SU-DHL-6 (cell line): ENCODE measurements around the gene ZNF330.

Source experiments
- H2AFZ ChIP-seq: fragments of 200-600 bp; sonication (generic); 2 replicates; pipeline ENCODE4 v1.6.1; 2014; ENCODE audit warnings: low read depth, mild to moderate bottlenecking, moderate library complexity, mixed read lengths, antibody characterized with exemption, low read length; ENCODE audit not compliant: severe bottlenecking
- H3F3A ChIP-seq: fragments of 200-600 bp; shearing (Covaris generic); 2 replicates; pipeline ENCODE4 v1.6.0; 2016; ENCODE audit warnings: antibody characterized with exemption, mild to moderate bottlenecking; ENCODE audit not compliant: insufficient read depth
- H3K27ac ChIP-seq: fragments of 200-600 bp; sonication (generic); 2 replicates; pipeline ENCODE4 v1.5.1; 2016; ENCODE audit warnings: low read depth, mild to moderate bottlenecking, low read length, moderate library complexity, mixed read lengths
- H3K27me3 ChIP-seq: fragments of 200-600 bp; sonication (generic), shearing (Covaris generic); 2 replicates; pipeline ENCODE4 v1.6.0; 2014; ENCODE audit warnings: mild to moderate bottlenecking, low read length
- H3K36me3 ChIP-seq: fragments of 200-600 bp; sonication (generic); 2 replicates; pipeline ENCODE4 v1.6.1; 2014; ENCODE audit warnings: mild to moderate bottlenecking, low read length, mixed read lengths
- H3K4me2 ChIP-seq: fragments of 300-600, 200-600 bp; shearing (Covaris generic), sonication (generic); 2 replicates; pipeline ENCODE4 v1.6.0; 2014; ENCODE audit warnings: low read length, low read depth, mild to moderate bottlenecking; ENCODE audit not compliant: poor library complexity, severe bottlenecking
- H3K4me3 ChIP-seq: fragments of 200-600 bp; sonication (generic); 2 replicates; pipeline ENCODE4 v1.5.1; 2014; ENCODE audit warnings: antibody characterized with exemption, low read length, mild to moderate bottlenecking, mixed read lengths; ENCODE audit not compliant: insufficient read depth, poor library complexity, severe bottlenecking
- H3K79me2 ChIP-seq: fragments of 200-600 bp; sonication (generic); 2 replicates; pipeline ENCODE4 v1.6.1; 2014; ENCODE audit warnings: mild to moderate bottlenecking, low read length, moderate library complexity; ENCODE audit not compliant: insufficient read depth
- H3K9ac ChIP-seq: fragments of 200-600 bp; sonication (generic); 2 replicates; pipeline ENCODE4 v1.7.0; 2014; ENCODE audit warnings: mild to moderate bottlenecking, low read length
- H3K9me2 ChIP-seq: fragments of 200-600 bp; sonication (generic); replicated peaks from 2 replicates; pipeline ENCODE4 v1.6.1; 2014; ENCODE audit warnings: low read length; ENCODE audit not compliant: insufficient read depth
- H3K9me3 ChIP-seq: fragments of 200-600 bp; sonication (generic); 2 replicates; pipeline ENCODE4 v1.6.1; 2014; ENCODE audit warnings: low read length, mixed read lengths; ENCODE audit not compliant: insufficient read depth
- H4K20me1 ChIP-seq: fragments of 200-600 bp; sonication (generic); 2 replicates; pipeline ENCODE4 v1.6.1; 2014; ENCODE audit warnings: low read depth, mild to moderate bottlenecking, antibody characterized with exemption, low read length, moderate library complexity, mixed read lengths
- CTCF ChIP-seq: fragments of 200-600 bp; sonication (generic); IDR thresholded peaks from one replicate; pipeline ENCODE4 v1.5.1; 2017; ENCODE audit warnings: antibody characterized with exemption, mild to moderate bottlenecking, low read length, moderate library complexity; ENCODE audit not compliant: insufficient read depth, poor library complexity, severe bottlenecking
- EZH2phosphoT487 ChIP-seq: fragments of 200-600 bp; sonication (generic), shearing (Covaris generic); conservative IDR thresholded peaks from 2 replicates; pipeline ENCODE4 v1.6.1; 2018; ENCODE audit warnings: mild to moderate bottlenecking, antibody characterized with exemption, low read length, moderate library complexity, mixed read lengths

Gene ZNF330

DNA sequence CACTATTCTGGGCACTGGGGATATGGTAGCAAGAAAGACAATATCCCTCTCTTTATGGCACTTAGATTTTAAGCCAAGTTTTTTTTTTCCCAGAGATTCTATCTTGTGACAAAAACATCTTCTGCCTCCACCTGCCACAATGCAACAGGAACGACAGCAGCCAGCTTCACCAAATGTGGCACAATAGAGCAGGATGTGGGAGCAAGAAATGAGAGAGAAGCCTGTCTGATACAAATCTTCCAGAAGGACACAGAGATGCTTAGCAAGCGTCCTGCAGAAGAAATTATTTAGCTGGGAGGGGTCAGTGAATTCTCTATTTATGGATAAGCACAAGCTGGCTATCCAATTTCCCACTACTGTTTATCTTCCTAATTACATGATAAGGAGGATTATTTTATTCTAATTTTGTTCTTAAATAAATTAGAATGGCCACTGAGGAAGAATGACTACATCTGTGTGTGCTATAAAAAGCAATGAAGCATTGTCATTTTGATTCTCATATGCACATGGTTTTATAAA, 27.1 kb upstream of the ZNF330 start:
- Histone ChIP-seq H3K4me2 (no peak overlapping the region), H3K36me3 (no peaks in the 10 kb centered on the region), H4K20me1 (no peaks in the 10 kb centered on the region), H3K4me3 (no peak overlapping the region), H2AFZ (no peak overlapping the region), H3K9ac (no peak overlapping the region), H3K9me3 (no peaks in the 10 kb centered on the region), H3K27ac (no peak overlapping the region), H3K79me2 (no peaks in the 10 kb centered on the region), H3F3A (no peaks in the 10 kb centered on the region), H3K27me3 (no peaks in the 10 kb centered on the region), H3K9me2 (no peaks in the 10 kb centered on the region)
- TF ChIP-seq EZH2phosphoT487 (no peak), CTCF (no peak)

DNA sequence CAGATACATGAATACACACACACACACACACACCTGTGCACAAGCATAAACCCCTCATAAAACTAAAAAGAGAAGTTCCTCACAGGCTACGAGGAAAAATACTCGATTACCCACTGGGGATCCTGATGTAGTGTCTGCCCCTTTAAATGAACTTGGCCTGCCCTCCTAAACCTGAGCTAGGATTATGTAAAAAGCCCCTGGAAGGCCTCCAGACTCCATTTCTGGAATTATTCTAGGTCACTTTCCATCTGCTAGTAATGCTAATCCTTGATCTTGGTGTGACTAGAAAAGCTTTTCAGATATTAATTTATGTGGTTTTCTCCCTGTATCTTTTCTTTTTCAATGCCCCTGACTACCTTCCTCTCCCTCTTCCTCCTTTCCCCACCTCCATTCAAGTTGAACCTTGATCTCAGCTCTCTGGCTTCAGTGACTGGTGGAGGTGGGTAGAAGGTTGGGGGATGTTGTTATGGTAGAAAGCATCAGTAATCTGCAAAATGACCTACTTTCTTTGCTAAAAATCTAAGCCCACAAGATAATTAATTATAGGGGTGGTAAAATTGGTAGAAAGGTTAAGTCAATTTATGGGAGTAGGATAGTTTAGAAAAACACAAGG, 25.5 kb upstream of the ZNF330 start:
- no peak overlapping the region for H3K4me3 ChIP-seq
- H3K27me3 ChIP-seq = no peaks in the 10 kb centered on the region
- no peak overlapping the region for H2AFZ ChIP-seq
- no peaks in the 10 kb centered on the region for H3K9me2 ChIP-seq
- no peaks in the 10 kb centered on the region for H4K20me1 ChIP-seq
- H3K9ac ChIP-seq = no peak overlapping the region
- no peaks in the 10 kb centered on the region for H3F3A ChIP-seq
- TF ChIP-seq CTCF = no peak
- TF ChIP-seq EZH2phosphoT487 = no peak
- H3K27ac ChIP-seq = no peak overlapping the region
- no peak overlapping the region for H3K4me2 ChIP-seq
- no peaks in the 10 kb centered on the region for H3K79me2 ChIP-seq
- H3K36me3 ChIP-seq = no peaks in the 10 kb centered on the region
- no peaks in the 10 kb centered on the region for H3K9me3 ChIP-seq

DNA sequence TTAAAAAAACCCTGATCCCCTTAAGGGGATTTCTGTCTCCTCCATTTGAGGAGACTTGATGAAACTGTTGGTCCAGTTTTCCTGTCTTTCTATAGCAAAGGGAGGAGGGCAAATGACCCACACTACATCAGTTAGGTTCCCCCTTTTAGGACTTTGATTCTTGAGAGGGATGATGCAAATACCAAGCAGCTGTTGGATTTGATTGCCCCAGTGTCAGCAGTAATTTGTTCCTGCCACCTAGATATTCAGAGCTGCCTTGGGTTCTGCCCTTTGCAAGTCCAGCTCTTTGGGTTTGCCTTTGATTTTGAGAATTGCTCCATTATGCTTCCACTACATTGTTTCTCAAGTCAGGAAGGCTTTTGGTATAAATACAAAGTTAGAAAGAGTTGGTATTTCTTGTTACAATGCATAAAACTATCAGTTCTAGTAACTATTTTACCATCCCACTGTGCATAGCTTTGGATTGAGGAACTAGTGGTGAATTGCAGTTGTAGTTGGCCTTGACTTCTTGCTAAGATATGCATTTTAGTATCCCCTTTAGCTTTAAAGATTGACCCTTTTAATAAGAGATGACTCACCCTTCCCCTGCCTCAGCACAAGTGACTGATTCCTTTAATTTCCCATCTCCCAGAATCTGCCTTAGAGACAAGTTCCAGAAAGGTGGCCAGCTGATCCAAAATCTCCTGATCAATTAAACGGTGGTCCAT, 24.3 kb upstream of the ZNF330 start:
- no peaks in the 10 kb centered on the region for H3K27me3 ChIP-seq
- H3K9me3 ChIP-seq = no peaks in the 10 kb centered on the region
- no peak overlapping the region for H3K4me3 ChIP-seq
- no peak overlapping the region for H3K4me2 ChIP-seq
- H3K36me3 ChIP-seq = no peaks in the 10 kb centered on the region
- no peak overlapping the region for H3K9ac ChIP-seq
- H3K27ac ChIP-seq = no peak overlapping the region
- no peaks in the 10 kb centered on the region for H4K20me1 ChIP-seq
- no peak overlapping the region for H2AFZ ChIP-seq
- no peaks in the 10 kb centered on the region for H3F3A ChIP-seq
- H3K9me2 ChIP-seq = no peaks in the 10 kb centered on the region
- TF ChIP-seq CTCF (no peak), EZH2phosphoT487 (no peak)
- no peaks in the 10 kb centered on the region for H3K79me2 ChIP-seq
